HepG2 (cell line): Measurements from ENCODE around the gene CNOT1. TPM values are rescaled to one million over a fixed set of nuclear protein-coding genes. Genes with fewer than 3 reads are reported as not detected.

Experiments used
- ATF4 ChIP-seq, 2 experiments: fragments of 450-650 bp in 1 of 2; sonication (generic) in 1 of 2; formaldehyde crosslinking; IDR thresholded peaks; 2 replicates each; pipeline versions ENCODE4 v1.5.0 to v1.8.0; 2020 to 2022; ENCODE audit warnings: mild to moderate bottlenecking in 1 of 2, missing genetic modification reagents in 1 of 2
- EHMT2 ChIP-seq: fragments of 200-600 bp; sonication (generic); IDR thresholded peaks from 2 replicates; pipeline ENCODE4 v1.7.0; 2017; ENCODE audit warnings: antibody characterized with exemption, low read depth, low read length, borderline replicate concordance
- GFI1 ChIP-seq: sonication (generic); formaldehyde crosslinking; IDR thresholded peaks from 2 replicates; pipeline ENCODE4 v1.5.0; 2020; ENCODE audit warnings: missing genetic modification reagents, mild to moderate bottlenecking, borderline replicate concordance
- HNRNPH1 ChIP-seq: fragments of 200-400 bp; formaldehyde crosslinking; optimal IDR thresholded peaks from 2 replicates; pipeline ENCODE3; 2017; ENCODE audit warnings: mild to moderate bottlenecking, low read depth, low read length
- JUNB ChIP-seq: sonication (generic); formaldehyde crosslinking; IDR thresholded peaks from 2 replicates; pipeline ENCODE4 v1.8.0; 2022; ENCODE audit warnings: missing genetic modification reagents, mild to moderate bottlenecking, borderline replicate concordance
- KAT2B ChIP-seq: fragments of 150-350 bp; IDR thresholded peaks from 2 replicates; pipeline ENCODE4 v1.6.1; 2014; ENCODE audit warnings: low read depth, low read length, borderline replicate concordance
- MXD1 ChIP-seq: sonication (generic); formaldehyde crosslinking; IDR thresholded peaks from 2 replicates; pipeline ENCODE4 v1.4.0; 2020; ENCODE audit warnings: mild to moderate bottlenecking, missing genetic modification reagents
- PCBP1 ChIP-seq: fragments of 200-400 bp; formaldehyde crosslinking; IDR thresholded peaks from 2 replicates; pipeline ENCODE4 v1.6.1; 2017; ENCODE audit warnings: mild to moderate bottlenecking, low read depth, low read length, borderline replicate concordance
- SOX5 ChIP-seq: IDR thresholded peaks from 2 replicates; pipeline ENCODE4 v1.6.1; 2016; ENCODE audit warnings: borderline replicate concordance
- SYNCRIP ChIP-seq: fragments of 200-400 bp; formaldehyde crosslinking; IDR thresholded peaks from 2 replicates; pipeline ENCODE4 v1.6.1; 2018; ENCODE audit warnings: mild to moderate bottlenecking, low read depth, low read length; ENCODE audit not compliant: insufficient read depth
- THAP11 ChIP-seq: IDR thresholded peaks from 2 replicates; pipeline ENCODE4 v1.6.1; 2016; ENCODE audit warnings: missing biosample characterization, missing genetic modification reagents
- ZNF205 ChIP-seq: IDR thresholded peaks from 2 replicates; pipeline ENCODE4 v1.6.1; 2018; ENCODE audit warnings: missing biosample characterization, missing genetic modification reagents
- ZNF335 ChIP-seq: sonication (generic); formaldehyde crosslinking; IDR thresholded peaks from 2 replicates; pipeline ENCODE4 v1.4.0; 2020; ENCODE audit warnings: missing genetic modification reagents
- ZNF776 ChIP-seq: sonication (generic); formaldehyde crosslinking; IDR thresholded peaks from 2 replicates; pipeline ENCODE4 v1.4.0; 2020; ENCODE audit warnings: mild to moderate bottlenecking, missing genetic modification reagents
- ZNF83 ChIP-seq: sonication (generic); formaldehyde crosslinking; IDR thresholded peaks from 2 replicates; pipeline ENCODE4 v1.4.0; 2020; ENCODE audit warnings: missing genetic modification reagents, mild to moderate bottlenecking, borderline replicate concordance
- ZNF883 ChIP-seq: sonication (generic); formaldehyde crosslinking; IDR thresholded peaks from 2 replicates; pipeline ENCODE4 v1.5.1; 2020; ENCODE audit warnings: mild to moderate bottlenecking, missing genetic modification reagents; ENCODE audit errors: not compliant biosample characterization
- polyA plus RNA-seq, 8 experiments: library from polyadenylated mRNA; depleted of rRNA in 3 of 8; stranded (reverse) in 7 of 8; unstranded in 1 of 8; fragments of >200 nt; fragmentation: Illumina TruSeq in 4 of 8; extraction: Trizol in 4 of 8; gene quantifications; 2 replicates each; pipeline versions ENCODE4 v1.2.1 to v1.2.3, GENCODE V29; 2011 to 2016; ENCODE audit warnings: low read depth in 4 of 8, missing spikeins in 1 of 8, mixed read lengths in 1 of 8; ENCODE audit not compliant: insufficient read depth in 1 of 8
- total RNA-seq, 5 experiments: library from RNA; depleted of rRNA; stranded (reverse); fragments of >200 nt; fragmentation: Illumina TruSeq; extraction: Trizol; gene quantifications; 2 replicates each; pipeline ENCODE4 v1.2.3, GENCODE V29; 2016; ENCODE audit warnings: low read depth in 1 of 5
- TF ChIP-seq, protein P1 (sequence below), 2 experiments: IDR thresholded peaks; 2 replicates each; pipeline ENCODE4 v1.6.1; 2011 to 2012; ENCODE audit warnings: low read length in 2 of 2, borderline replicate concordance in 1 of 2, low read depth in 1 of 2, mild to moderate bottlenecking in 1 of 2, moderate library complexity in 1 of 2
- TF ChIP-seq, protein P2 (sequence below): sonication (generic); formaldehyde crosslinking; IDR thresholded peaks from 2 replicates; pipeline ENCODE4 v1.4.0; 2020; ENCODE audit warnings: missing genetic modification reagents, borderline replicate concordance
- TF ChIP-seq, protein P3 (sequence below): sonication (generic); formaldehyde crosslinking; IDR thresholded peaks from 2 replicates; pipeline ENCODE4 v1.5.0; 2020; ENCODE audit warnings: missing genetic modification reagents

CNOT1 gene
- total and polyA plus RNA-seq, 2 of the 13 experiments (the other 11 are each of a cell fraction or from before 2014, with no cell fraction given): 188 to 232 TPM

GRCh38 chr16:58629733-58630640, at the start of gene CNOT1 (continued):
- TF ChIP-seq, protein P1, sequence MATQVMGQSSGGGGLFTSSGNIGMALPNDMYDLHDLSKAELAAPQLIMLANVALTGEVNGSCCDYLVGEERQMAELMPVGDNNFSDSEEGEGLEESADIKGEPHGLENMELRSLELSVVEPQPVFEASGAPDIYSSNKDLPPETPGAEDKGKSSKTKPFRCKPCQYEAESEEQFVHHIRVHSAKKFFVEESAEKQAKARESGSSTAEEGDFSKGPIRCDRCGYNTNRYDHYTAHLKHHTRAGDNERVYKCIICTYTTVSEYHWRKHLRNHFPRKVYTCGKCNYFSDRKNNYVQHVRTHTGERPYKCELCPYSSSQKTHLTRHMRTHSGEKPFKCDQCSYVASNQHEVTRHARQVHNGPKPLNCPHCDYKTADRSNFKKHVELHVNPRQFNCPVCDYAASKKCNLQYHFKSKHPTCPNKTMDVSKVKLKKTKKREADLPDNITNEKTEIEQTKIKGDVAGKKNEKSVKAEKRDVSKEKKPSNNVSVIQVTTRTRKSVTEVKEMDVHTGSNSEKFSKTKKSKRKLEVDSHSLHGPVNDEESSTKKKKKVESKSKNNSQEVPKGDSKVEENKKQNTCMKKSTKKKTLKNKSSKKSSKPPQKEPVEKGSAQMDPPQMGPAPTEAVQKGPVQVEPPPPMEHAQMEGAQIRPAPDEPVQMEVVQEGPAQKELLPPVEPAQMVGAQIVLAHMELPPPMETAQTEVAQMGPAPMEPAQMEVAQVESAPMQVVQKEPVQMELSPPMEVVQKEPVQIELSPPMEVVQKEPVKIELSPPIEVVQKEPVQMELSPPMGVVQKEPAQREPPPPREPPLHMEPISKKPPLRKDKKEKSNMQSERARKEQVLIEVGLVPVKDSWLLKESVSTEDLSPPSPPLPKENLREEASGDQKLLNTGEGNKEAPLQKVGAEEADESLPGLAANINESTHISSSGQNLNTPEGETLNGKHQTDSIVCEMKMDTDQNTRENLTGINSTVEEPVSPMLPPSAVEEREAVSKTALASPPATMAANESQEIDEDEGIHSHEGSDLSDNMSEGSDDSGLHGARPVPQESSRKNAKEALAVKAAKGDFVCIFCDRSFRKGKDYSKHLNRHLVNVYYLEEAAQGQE (IDR thresholded peaks at IDR 0.05; ENCODE audit: borderline replicate concordance in 1 of 2, low read depth in 1 of 2, low read length in 2 of 2): peak in 1 of 2 experiments; percentile 63; a peak in 1 of 4 replicates
- TF ChIP-seq GFI1 (peak; percentile 87), ZNF205 (CRISPR knock-in tag) (peak; percentile 60; the same call in 1 of the 2 replicates), ZNF335 (CRISPR knock-in tag) (peak; percentile 92), ZNF776 (CRISPR knock-in tag) (no peak), ZNF83 (0 out of 2 replicates have a peak, but pooled peaks have one; percentile 77), PCBP1 (0 out of 2 replicates have a peak, but pooled peaks have one; percentile 82), THAP11 (peak; percentile 98), KAT2B (no peak), MXD1 (CRISPR knock-in tag) (peak; percentile 82), SYNCRIP (no peak), JUNB (CRISPR knock-in tag) (no peak), ZNF883 (CRISPR knock-in tag) (no peak), ATF4 (CRISPR knock-in tag; IDR thresholded peaks at IDR 0.05) (peak in 1 of 2 experiments; percentile 95; a peak in 2 of 4 replicates), SOX5 (CRISPR knock-in tag) (peak; percentile 36; the same call in 1 of the 2 replicates), EHMT2 (peak; percentile 71; the same call in 1 of the 2 replicates), HNRNPH1 (no peak)
- TF ChIP-seq, protein P2, sequence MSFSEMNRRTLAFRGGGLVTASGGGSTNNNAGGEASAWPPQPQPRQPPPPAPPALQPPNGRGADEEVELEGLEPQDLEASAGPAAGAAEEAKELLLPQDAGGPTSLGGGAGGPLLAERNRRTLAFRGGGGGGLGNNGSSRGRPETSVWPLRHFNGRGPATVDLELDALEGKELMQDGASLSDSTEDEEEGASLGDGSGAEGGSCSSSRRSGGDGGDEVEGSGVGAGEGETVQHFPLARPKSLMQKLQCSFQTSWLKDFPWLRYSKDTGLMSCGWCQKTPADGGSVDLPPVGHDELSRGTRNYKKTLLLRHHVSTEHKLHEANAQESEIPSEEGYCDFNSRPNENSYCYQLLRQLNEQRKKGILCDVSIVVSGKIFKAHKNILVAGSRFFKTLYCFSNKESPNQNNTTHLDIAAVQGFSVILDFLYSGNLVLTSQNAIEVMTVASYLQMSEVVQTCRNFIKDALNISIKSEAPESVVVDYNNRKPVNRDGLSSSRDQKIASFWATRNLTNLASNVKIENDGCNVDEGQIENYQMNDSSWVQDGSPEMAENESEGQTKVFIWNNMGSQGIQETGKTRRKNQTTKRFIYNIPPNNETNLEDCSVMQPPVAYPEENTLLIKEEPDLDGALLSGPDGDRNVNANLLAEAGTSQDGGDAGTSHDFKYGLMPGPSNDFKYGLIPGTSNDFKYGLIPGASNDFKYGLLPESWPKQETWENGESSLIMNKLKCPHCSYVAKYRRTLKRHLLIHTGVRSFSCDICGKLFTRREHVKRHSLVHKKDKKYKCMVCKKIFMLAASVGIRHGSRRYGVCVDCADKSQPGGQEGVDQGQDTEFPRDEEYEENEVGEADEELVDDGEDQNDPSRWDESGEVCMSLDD (CRISPR knock-in tag): no peak
- TF ChIP-seq, protein P3, sequence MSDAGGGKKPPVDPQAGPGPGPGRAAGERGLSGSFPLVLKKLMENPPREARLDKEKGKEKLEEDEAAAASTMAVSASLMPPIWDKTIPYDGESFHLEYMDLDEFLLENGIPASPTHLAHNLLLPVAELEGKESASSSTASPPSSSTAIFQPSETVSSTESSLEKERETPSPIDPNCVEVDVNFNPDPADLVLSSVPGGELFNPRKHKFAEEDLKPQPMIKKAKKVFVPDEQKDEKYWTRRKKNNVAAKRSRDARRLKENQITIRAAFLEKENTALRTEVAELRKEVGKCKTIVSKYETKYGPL (CRISPR knock-in tag): no peak
